Caco-2 (cell line): ENCODE measurements around the gene SORBS2. TPM values are rescaled to one million over a fixed set of nuclear protein-coding genes. Genes with fewer than 3 reads are reported as not detected.

Experiments used
- BruUV-seq: library from RNA; stranded (reverse); fragments of 400-500 nt; replicated peaks from 2 replicates; lab custom pipeline; 2021; lab: Mats Ljungman, UMichigan
- CTCF ChIA-PET: fragments of 300-600 bp; sonication (Branson Sonifier 250); formaldehyde crosslinking; loops from one replicate; lab custom pipeline; 2022; ENCODE audit warnings: antibody characterized with exemption; lab: Charles Lee
- POLR2A ChIA-PET: fragments of 300-600 bp; sonication (Branson Sonifier 250); formaldehyde crosslinking; loops from one replicate; lab custom pipeline; 2022; ENCODE audit warnings: antibody characterized with exemption; lab: Charles Lee
- DNase-seq, 2 experiments: peaks; one replicate each; pipeline versions ENCODE4 v3.0.0 to v3.0.0-alpha.2; 2020 to 2022
- H3K27me3 ChIP-seq: replicated peaks from 2 replicates; pipeline ENCODE4 v1.6.0; 2011; ENCODE audit warnings: low read length; ENCODE audit not compliant: control insufficient read depth, insufficient read depth
- H3K36me3 ChIP-seq: 2 replicates; pipeline ENCODE4 v1.5.1; 2011; ENCODE audit warnings: low read length; ENCODE audit not compliant: control insufficient read depth, insufficient read depth
- H3K4me1 ChIP-seq: fragments of 250-450 bp; sonication (Bioruptor Pico); 2 replicates; pipeline ENCODE4 v1.5.1; 2020; ENCODE audit warnings: mild to moderate bottlenecking
- H3K4me3 ChIP-seq: 2 replicates; pipeline ENCODE4 v1.5.1; 2011; ENCODE audit warnings: low read depth, mild to moderate bottlenecking, control low read depth, low read length
- H3K9me3 ChIP-seq: fragments of 250-450 bp; sonication (Bioruptor Pico); 2 replicates; pipeline ENCODE4 v1.5.1; 2020; ENCODE audit warnings: mild to moderate bottlenecking, moderate library complexity
- H3K27ac Mint-ChIP-seq: one replicate; pipeline ENCODE4 v1.8.0; 2022; ENCODE audit warnings: mixed read lengths; ENCODE audit not compliant: unreplicated experiment
- H3K27me3 Mint-ChIP-seq: one replicate; pipeline ENCODE4 v1.8.0; 2022; ENCODE audit warnings: mixed read lengths; ENCODE audit not compliant: insufficient read depth, unreplicated experiment
- H3K36me3 Mint-ChIP-seq: one replicate; pipeline ENCODE4 v1.8.0; 2022; ENCODE audit warnings: mild to moderate bottlenecking, mixed read lengths; ENCODE audit not compliant: insufficient read depth, unreplicated experiment
- H3K4me1 Mint-ChIP-seq: one replicate; pipeline ENCODE4 v1.8.0; 2022; ENCODE audit warnings: low read depth, mixed read lengths; ENCODE audit not compliant: unreplicated experiment
- H3K4me3 Mint-ChIP-seq: one replicate; pipeline ENCODE4 v1.8.0; 2022; ENCODE audit warnings: mild to moderate bottlenecking, moderate library complexity, mixed read lengths; ENCODE audit not compliant: unreplicated experiment
- H3K9me3 Mint-ChIP-seq: one replicate; pipeline ENCODE4 v1.8.0; 2022; ENCODE audit warnings: mixed read lengths; ENCODE audit not compliant: unreplicated experiment
- intact Hi-C: fragments of 100-400 bp; cut with micrococcal nuclease; formaldehyde crosslinking; loops from one replicate; pipeline ENCODE4 v1.10.0; 2022; ENCODE audit not compliant: unreplicated experiment
- total RNA-seq: library from RNA; stranded (reverse); gene quantifications from 2 replicates; pipeline ENCODE4 v1.2.3, GENCODE V29; 2022
- TF ChIP-seq, protein P1 (sequence below), 2 experiments: fragments of 200-600 bp in 1 of 2; IDR thresholded peaks; 1 replicate in 1 of 2; 2 replicates in 1 of 2; pipeline versions ENCODE4 v1.5.1 to v1.8.0; 2011 to 2022; ENCODE audit warnings: antibody characterized with exemption in 1 of 2, control low read depth in 1 of 2, inconsistent platforms in 1 of 2, low read depth in 1 of 2, low read length in 1 of 2, mild to moderate bottlenecking in 1 of 2, moderate library complexity in 1 of 2; ENCODE audit not compliant: insufficient read depth in 1 of 2, severe bottlenecking in 1 of 2, unreplicated experiment in 1 of 2

The SORBS2 gene
- total RNA-seq, 1 experiment from 2014 or later: 47.7 TPM

DNA sequence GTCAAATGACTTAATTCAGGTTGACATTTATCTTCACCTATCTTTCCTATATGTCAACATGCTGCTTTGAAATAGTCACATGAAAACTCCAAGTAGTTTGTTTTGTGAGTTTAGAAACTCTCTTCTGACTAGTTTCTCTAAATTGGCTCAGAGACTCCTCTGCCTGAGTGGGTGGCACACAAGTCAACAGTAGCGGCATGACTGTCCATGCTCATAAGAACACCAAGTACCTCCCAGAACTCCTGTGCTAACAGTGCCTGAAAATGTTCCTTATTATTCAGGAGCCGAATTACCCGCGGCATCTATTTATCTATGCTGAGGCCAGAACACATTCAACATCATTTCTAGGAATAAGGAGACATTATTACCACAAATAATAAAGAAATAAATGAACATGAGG, 116.3 kb downstream of the SORBS2 start:
- Histone ChIP-seq H3K9me3 (no peaks in the 10 kb centered on the region), H3K4me3 (no peak overlapping the region), H3K27me3 (no peaks in the 10 kb centered on the region), H3K36me3 (no peaks in the 10 kb centered on the region), H3K4me1 (no peaks in the 10 kb centered on the region; the same call in 1 of the 2 replicates)
- no peaks in the 10 kb centered on the region for H3K27me3 Mint-ChIP-seq
- BruUV-seq: no TSS peak
- no peak overlapping the region for H3K4me3 Mint-ChIP-seq
- ChIA-PET CTCF (no interaction called here), POLR2A (no interaction called here)
- no peak for DNase-seq
- H3K9me3 Mint-ChIP-seq: no peaks in the 10 kb centered on the region
- H3K36me3 Mint-ChIP-seq: no peaks in the 10 kb centered on the region
- TF ChIP-seq, protein P1, sequence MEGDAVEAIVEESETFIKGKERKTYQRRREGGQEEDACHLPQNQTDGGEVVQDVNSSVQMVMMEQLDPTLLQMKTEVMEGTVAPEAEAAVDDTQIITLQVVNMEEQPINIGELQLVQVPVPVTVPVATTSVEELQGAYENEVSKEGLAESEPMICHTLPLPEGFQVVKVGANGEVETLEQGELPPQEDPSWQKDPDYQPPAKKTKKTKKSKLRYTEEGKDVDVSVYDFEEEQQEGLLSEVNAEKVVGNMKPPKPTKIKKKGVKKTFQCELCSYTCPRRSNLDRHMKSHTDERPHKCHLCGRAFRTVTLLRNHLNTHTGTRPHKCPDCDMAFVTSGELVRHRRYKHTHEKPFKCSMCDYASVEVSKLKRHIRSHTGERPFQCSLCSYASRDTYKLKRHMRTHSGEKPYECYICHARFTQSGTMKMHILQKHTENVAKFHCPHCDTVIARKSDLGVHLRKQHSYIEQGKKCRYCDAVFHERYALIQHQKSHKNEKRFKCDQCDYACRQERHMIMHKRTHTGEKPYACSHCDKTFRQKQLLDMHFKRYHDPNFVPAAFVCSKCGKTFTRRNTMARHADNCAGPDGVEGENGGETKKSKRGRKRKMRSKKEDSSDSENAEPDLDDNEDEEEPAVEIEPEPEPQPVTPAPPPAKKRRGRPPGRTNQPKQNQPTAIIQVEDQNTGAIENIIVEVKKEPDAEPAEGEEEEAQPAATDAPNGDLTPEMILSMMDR (IDR thresholded peaks at IDR 0.05; ENCODE audit: insufficient read depth in 1 of 2, low read depth in 1 of 2, low read length in 1 of 2, severe bottlenecking in 1 of 2, unreplicated experiment in 1 of 2): no peak
- H3K4me1 Mint-ChIP-seq: no peaks in the 10 kb centered on the region
- intact Hi-C loops: no loop called here
- no peak overlapping the region for H3K27ac Mint-ChIP-seq

DNA sequence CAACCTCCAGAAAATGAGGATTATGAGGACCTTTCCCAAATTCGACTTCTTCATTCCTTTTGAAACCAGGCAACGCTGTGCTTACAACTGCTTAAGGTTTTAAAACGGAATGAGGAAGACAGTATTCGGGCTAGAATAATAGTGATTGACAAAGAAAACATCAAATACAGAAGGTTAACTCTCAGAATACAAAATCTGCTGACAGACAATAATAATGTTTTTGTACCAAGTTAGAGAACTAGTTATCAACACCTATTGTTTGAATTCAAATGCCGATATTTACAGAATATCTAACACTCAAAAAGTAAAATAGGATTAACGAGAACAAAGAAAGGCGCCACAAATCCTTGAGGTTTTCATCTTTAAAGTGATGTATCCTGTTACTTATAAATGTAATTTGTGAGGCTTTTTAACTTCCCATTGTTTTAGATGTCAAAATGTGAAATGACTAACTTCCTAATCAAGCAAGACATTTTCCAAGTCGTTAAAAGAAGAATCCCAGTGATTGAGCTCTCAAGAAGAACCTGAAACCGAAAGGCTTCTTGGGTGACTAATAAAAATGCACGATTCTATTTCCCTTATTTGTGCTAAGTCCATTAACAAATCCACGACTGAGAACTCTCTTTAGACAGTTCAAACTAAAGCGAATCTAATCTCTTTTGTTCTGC, 118.3 kb downstream of the SORBS2 start:
- H3K4me3 ChIP-seq: no peak overlapping the region
- H3K4me1 ChIP-seq: no peaks in the 10 kb centered on the region; the same call in 1 of the 2 replicates
- BruUV-seq: no TSS peak
- H3K4me1 Mint-ChIP-seq: no peaks in the 10 kb centered on the region
- ChIA-PET CTCF (no interaction called here), POLR2A (no interaction called here)
- H3K36me3 Mint-ChIP-seq: no peaks in the 10 kb centered on the region
- intact Hi-C loops: no loop called here
- TF ChIP-seq, protein P1 (IDR thresholded peaks at IDR 0.05; ENCODE audit: insufficient read depth in 1 of 2, low read depth in 1 of 2, low read length in 1 of 2, severe bottlenecking in 1 of 2, unreplicated experiment in 1 of 2): no peak
- H3K27me3 Mint-ChIP-seq: no peaks in the 10 kb centered on the region
- no peak overlapping the region for H3K4me3 Mint-ChIP-seq
- no peaks in the 10 kb centered on the region for H3K9me3 Mint-ChIP-seq
- no peak for DNase-seq
- no peaks in the 10 kb centered on the region for H3K9me3 ChIP-seq
- H3K27ac Mint-ChIP-seq: no peak overlapping the region
- H3K27me3 ChIP-seq: no peaks in the 10 kb centered on the region
- 0 out of 2 replicates have a peak, but pooled peaks cover 1% of the 10 kb centered on the region for H3K36me3 ChIP-seq

DNA sequence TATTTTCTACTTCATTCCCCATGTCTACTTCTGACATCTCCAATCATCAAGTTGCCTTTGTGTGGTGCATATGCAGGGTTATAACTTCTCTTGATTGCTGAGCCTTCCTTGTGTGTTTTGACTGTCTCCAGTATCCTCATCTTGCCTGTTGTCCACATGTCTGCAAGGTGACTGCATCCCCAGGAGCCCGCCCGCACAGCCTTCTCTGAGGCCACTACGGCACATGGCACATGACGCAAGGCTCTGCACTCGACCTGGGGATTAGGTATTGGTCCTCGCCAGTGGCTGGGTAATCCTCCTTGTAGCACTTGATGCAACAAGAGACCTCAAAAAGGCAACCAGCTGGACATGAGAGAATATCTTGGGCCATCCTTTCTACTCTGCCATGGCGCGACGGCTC, 122.6 kb downstream of the SORBS2 start:
- Histone ChIP-seq H3K4me1 (no peaks in the 10 kb centered on the region), H3K4me3 (no peak overlapping the region), H3K9me3 (no peaks in the 10 kb centered on the region), H3K27me3 (no peaks in the 10 kb centered on the region), H3K36me3 (0 out of 2 replicates have a peak, but pooled peaks cover 1% of the 10 kb centered on the region)
- H3K4me3 Mint-ChIP-seq: no peak overlapping the region
- ChIA-PET CTCF (no interaction called here), POLR2A (no interaction called here)
- TF ChIP-seq, protein P1 (IDR thresholded peaks at IDR 0.05; ENCODE audit: insufficient read depth in 1 of 2, low read depth in 1 of 2, low read length in 1 of 2, severe bottlenecking in 1 of 2, unreplicated experiment in 1 of 2): no peak
- no peaks in the 10 kb centered on the region for H3K4me1 Mint-ChIP-seq
- H3K27ac Mint-ChIP-seq: no peak overlapping the region
- no peak for DNase-seq
- no peaks in the 10 kb centered on the region for H3K36me3 Mint-ChIP-seq
- BruUV-seq: no TSS peak
- no peaks in the 10 kb centered on the region for H3K27me3 Mint-ChIP-seq
- H3K9me3 Mint-ChIP-seq: no peaks in the 10 kb centered on the region
- intact Hi-C loops: no loop called here
